Activated CD4-positive, alpha-beta T cell treated with anti-CD3 and anti-CD28 coated beads, Interleukin-2, Interleukin-6, amounts not matched to agents 100 ng/mL and 50 ng/mL, durations not matched to agents 16 hours and 8 hours (primary cell): ENCODE measurements around the gene GNAT2.

Experiments
- DNase-seq: peaks from one replicate; pipeline ENCODE4 v3.0.0-alpha.2; 2020

The GNAT2 gene

DNA sequence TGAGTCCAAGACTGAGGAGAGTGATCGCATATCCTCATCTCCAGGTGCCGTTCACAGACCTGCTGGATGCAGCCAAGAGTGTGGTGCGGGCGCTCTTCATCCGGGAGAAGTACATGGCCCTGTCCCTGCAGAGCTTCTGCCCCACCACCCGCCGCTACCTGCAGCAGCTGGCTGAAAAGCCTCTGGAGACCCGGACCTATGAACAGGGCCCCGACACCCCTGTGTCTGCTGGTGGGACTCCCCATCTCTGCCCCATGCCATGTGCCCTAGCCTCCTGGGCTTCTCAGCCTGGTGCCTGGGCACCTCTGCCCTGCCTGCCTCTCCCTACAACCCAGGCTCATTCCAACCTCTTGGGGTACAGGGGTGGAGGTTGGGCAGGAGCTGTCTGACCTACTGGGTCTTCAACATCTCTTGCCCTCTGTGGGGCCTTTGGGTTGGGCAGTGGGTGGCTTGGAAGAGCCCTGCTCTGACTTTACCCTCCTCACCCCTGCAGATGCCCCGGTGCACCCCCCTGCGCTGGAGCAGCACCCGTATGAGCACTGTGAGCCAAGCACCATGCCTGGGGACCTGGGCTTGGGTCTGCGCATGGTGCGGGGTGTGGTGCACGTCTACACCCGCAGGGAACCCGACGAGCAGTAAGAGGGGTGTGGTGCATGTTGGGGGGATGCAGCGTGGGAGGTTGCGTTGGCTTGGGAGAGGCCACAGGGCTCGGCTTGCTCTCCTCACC is 7.4 kb upstream of the GNAT2 start:
- DNase-seq, result no peak

DNA sequence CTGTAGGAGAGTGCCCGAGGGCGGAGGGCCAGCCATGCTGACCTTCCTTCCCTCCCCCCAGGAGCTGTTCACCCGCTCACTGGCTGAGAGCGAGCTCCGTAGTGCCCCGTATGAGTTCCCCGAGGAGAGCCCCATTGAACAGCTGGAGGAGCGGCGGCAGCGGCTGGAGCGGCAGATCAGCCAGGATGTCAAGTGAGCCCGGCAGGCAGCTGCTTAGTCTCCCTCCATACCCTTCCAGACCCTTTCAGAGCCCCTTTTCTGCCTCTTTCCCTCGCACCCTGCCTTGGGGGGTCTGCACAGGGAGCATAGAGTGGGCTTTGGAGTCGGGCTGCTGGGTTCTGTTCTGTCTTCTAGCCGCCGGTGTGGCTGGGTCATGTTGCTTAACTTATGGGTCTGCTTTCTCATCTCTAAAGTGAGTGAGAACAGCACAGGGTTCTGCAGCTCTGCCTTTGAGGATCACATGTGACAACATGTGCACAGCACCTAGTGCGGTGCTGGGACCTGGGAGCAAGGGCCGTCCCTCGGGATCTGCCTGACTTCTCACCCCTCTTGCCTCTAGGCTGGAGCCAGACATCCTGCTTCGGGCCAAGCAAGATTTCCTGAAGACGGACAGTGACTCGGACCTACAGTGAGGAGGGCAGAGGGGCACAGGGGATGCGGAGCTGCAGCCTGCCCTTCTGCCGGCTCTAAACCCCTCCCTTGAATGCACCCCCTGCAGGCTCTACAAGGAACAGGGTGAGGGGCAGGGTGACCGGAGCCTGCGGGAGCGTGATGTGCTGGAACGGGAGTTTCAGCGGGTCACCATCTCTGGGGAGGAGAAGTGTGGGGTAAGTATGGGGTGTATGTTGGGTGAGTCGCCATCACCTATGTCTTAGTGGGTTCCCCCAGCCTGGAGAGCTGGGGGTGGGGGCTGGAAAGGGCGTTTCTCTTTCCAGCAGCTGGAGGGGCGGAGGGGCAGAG is 6.5 kb upstream of the GNAT2 start:
- DNase-seq, result no peak

DNA sequence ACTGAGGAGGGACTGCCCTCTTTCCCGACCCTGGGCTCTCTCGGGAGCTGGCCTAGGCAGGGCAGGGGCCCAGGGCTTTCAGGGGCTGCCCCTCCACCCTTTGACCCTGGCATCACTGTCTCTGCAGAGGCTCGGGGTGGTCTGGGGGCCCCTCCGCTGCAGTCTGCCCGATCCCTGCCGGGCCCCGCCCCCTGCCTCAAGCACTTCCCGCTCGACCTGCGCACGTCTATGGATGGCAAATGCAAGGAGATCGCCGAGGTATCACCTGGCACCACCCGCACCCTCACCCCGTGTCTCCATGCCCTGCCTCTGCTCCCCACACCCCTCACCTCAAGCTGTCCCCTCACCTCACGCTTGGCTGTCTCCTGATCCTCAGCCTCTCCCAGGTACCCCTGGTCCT is 5.8 kb upstream of the GNAT2 start:
- no peak for DNase-seq

DNA sequence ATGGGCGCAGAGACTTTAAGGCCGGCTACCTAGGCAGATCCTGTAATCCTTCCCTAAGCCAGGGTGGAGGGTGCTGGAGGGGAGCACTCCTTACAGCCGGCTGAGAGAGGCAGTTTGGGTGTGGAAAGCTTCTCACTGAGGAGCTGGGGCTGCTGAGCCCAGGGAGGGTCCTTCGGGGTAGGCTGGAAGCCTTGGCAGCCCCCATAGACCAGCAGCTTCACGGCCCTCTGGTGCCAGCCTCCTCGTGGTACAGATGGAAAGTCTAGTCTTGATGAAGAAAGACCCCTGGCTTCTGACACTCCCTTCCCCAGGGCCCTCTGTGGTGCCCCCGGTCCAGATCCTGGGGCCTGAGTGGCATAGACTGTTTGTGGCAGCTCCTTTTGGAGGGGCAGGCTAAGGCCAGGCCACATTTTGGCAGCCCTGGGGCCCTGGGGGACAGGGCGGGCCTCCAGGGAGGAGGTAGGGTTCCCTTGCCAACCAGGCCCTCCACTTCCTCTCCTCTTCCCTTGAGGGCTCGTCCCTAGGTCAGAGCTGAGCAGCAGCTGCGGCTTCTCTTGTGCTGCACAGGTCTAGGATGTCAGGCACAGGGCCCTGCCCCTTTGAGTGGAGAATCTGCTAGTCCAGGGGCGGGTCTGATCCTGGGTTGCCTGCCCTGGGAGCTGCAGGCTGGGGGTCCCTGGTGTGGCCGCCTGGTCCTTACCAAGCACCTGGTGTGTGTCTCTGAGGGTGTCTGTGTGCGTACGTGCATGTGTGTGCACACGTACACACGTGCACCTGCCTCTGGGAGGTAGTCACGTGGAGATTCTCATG is 5.0 kb upstream of the GNAT2 start:
- no peak for DNase-seq

DNA sequence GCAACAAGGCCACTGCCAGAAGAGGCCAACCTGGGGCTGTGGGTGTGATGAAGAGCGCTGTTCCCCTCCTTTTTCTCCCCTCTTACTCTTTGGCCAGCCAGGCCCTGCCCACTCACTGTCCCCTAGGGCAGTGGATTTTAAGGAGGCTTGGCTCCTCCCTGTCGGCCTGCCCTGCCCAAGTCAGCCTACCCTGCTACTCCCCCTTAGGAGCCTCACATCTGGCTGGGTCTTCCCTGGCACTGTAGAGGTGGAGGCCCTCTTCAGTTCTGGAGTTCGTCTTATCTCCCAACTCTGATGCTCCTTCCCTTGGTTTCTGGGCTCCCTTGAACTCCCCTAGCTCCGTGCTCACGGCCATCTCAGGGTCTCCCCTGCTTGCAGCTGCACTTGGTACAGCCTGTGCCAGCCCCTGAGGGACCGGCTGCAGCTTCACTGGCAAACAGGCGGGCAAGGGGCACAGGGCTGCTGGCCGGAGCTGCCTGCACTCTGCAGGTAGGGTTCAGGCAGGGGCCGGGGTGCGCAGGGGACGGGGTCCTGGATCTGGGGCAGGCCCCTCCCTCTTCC is 4.3 kb upstream of the GNAT2 start:
- no peak for DNase-seq

DNA sequence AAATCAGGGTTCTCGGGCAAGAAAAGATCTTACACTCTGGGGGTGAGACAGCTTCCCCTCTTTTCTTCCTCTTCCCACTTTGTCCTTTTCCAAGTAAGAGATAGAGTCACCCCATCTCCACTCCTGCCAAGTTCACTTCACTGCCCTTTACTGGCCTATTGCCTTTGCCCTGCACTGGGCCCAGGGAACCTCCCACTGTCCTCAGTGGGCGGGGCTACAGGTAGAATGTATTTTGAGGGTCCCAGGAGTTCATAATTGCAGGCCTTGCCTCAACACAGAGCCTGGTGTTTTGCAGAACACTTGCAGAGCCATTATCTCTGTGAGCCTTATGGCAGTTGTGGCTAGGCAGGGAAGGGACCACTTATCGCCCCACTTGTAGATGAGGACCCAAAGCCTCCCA is 3.5 kb upstream of the GNAT2 start:
- DNase-seq, result no peak

DNA sequence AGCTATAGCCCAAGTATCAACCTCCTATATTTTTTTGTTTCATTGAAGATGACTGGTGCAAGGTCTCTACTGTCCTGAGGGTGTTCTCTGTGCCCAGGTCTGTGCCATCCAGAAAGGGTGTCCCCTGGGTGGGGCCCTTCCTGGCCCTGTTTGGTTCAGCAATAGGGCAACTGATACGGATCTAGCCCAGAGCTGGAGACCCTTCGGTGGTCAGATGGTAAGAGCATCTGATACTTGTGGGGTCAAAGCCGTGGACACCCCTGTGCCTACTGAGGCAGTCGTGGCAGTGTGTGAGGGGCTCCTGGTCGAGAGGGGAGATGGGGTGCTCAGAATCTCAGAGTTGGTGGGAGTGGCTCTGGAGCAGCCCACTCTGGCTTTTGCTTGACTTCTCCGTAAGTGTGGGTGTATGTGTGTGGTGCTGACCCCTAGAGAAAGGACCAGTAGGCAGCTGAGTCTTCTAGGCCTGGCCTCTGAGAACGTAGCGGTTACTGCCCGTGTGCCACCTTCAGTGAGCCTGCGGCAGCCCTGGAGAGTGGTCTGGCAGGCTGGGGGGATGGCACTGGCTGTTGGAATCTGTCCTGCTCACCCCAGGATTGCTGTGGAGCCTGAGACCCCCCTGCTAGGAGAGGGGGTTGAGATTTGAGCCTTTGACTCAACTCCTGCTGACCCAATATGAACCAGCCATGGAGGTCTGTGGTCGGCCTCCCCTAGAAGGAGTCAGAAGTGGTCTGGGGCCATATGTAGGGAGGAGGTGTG is 2.9 kb upstream of the GNAT2 start:
- DNase-seq, result no peak

DNA sequence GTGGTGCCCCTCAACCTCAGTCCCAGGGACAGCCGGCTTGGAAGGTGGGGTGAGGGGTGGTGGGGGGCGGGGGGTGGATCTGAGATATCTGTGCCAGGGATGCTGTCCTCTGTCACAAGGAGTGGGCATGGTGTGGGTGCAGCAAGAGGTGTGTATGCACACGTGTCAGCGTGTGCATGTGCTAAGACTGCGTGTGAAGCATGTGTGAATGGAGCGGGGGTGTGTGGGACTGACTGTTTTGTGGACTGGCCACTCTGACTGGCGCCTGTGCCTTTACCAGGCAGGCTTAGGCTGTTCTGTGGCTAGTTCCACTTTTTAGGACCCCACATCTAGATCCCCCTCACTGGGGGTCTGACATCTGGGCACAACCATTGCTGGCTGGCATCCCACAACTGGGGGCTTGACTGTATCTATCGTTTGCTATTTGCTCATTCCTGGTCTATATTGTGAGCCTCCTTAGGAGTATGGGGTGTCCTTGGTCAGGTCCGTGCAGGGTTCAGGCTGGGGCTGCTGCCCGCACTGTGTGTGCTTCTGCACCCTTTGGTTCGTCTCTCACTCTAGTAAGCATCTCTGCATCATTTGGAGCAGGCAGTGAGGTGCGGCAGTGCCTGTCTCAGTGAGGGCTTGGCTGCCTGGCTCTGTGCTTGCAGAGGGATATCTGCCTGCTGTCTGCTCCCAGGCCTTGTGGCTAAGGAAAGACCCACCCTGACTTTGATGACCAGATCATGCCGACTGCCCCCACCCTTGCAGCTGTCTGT is 2.1 kb upstream of the GNAT2 start:
- DNase-seq, result no peak

DNA sequence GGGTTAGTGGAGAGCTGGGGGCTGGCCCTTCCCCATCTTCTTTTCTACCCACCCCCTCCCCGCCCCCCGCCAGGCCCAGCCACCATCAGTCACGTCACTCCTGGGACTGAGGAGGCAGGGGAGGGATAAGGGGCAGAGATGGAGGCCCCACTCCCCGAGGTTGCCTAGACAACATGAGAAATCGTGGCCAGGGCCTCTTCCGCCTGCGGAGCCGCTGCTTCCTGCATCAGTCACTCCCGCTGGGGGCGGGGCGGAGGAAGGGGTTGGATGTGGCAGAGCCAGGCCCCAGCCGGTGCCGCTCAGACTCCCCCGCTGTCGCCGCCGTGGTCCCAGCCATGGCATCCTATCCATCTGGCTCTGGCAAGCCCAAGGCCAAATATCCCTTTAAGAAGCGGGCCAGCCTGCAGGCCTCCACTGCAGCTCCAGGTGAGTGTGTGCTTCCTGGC is 1.4 kb upstream of the GNAT2 start:
- peak; percentile 99 for DNase-seq

DNA sequence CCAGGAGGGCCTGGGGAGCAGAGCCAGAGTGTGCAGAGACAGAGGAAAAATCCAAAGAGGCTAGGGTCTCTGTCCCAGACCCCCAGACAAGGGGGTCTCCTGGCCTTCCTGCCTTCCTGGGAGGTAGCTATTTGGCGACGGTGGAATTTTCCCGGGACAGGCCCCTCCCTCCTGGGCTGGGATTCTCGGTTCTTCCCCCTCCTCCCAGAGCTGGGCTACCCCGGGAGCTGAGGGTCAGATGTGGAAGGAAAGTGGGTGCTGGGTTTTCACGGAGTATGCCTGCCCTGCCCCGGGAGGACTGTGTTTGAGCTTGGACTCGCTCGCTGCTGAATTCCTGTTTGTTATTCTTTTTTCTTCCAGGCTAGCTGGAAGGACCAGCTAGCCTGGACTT is 980 bp upstream of the GNAT2 start:
- DNase-seq, result no peak

DNA sequence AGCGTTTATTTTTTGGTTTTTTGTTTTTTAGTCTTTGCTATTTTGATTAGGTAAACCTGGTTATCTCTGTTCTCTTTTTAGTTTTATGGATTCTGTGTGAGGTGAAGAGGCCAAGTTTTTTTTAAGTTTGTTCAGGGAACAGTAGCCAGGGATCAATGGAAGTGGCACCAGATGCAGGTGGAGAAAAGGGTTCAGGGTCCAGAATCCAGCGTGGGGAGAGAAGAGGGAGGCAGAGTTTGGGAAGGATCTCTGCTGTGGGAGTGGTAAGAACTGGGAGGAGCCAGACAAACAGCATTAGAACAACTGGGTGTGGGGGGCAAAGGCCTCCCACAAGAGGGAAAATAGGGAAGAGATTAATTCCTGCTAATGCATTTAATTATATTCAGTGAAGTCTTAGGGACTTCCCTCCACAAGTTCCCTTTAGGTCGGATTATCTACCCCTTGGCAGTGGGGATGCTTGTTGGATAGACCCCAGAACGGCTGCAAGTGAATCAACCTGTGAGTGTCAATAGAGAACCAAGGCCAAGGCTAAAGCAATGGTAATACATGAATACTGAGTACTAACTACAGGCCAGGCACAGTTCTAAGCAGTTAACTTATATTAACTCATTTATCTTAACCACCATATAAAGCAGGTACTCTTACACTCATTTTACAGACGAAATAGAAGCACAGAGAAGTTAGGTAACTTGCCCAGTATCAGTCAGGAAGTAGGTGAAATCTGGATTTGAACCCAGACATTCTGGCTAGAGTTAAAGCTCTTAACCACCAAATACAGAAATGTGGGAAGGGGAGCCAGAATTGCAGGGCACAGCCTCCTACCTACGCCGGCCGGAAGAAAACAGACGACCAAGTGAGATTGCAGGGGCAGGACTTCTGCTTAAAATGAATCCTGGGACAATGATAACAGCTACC is 498 bp downstream of the GNAT2 start:
- no peak for DNase-seq

DNA sequence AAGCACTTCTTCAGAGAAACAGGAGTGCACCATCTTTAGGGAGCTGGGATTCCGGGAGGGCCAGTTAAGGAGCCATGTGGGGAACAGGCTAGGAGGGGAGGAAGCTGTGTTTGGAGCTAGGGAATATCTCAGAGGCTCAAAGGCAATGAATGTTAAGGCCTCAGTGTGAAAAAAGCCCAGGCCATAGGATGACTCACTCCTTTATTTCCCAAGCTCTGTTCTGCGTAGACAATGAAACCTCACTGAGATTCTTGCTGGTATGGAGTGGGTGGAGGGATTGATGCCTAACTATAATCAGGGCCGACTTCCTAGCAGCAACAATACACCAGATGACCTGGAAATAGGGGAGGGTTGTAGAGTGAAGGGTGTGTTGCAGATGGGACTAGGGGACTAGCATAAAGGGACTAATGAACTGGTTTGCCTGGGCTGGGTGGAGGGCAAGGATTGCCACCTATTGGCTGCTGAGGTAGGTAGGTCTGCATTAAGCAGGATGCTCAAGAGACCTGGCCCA is 2.1 kb downstream of the GNAT2 start:
- no peak for DNase-seq

DNA sequence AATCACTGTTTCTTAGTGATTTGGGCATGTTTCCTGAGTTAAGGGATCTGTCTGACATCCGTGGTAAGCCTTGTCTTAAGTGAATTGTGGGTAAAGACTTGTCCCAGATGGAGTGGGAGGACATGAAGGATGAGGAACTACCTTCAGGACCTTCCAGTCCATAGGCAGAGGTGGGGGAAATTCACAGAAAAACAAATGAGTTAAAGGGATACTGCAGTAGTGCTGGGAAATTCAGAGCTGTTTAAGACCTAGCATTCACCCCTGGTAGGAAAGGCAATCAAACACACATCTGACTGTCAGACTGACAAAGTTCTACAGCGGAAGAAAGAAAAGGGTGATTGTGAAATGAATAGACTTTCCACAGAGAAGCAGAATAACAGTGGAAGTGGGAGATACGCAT is 3.0 kb downstream of the GNAT2 start:
- no peak for DNase-seq

DNA sequence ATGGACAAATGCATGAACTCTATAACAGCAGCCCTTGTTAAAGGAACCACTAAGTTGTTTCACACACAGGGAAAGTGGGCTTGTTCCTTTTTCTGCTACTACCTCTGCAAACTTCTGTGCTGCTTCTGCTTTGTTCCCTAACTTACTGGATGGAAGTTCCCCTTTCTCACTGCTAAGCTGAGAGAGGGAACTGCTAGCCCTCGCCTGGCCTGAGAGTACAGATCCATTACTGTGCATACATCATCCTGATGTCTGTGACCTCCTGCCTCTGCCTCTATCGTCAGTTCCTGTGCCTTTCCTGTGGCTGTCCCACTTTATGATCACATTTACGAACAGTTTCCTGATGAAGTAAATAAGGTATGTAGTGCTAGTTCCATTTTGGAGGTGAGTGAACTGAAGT is 3.5 kb downstream of the GNAT2 start:
- DNase-seq, result no peak

DNA sequence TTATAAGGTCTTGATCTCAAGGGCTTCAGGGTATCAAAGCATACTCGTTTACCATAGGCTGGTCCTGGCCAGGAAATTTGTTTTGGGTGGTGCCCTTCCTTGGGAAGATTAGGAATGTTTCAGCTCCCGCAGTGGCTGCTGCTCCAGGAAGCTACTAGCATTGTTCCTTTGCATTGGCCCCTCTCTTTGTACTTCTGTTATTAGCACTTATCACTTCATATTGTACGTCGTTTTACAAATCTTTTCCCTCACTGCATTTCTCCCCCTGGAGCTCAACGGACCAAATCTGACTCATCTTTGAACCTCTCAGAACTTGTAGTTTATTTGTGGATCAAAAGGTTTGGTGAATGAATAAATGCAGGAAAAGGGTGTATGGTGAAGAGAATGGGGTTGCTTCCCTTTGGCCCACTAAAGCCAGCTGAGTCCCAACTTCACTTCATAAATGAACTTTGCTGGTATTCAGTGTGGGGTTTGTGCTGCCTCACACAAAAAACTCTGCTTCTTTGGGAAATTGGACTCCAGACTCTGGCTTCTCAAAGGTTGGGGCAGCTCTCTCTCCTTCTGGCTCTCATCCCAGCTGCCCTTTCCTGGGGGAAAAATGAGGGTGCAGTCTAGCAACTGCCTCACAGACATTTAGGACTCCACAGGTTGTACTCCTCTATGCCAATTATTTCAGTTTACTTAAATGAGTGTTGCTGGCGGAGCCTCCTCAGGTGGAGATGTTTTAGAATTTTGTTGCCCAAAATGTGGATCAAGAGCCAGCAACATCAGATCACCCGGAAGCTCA is 5.9 kb downstream of the GNAT2 start:
- DNase-seq, result no peak

DNA sequence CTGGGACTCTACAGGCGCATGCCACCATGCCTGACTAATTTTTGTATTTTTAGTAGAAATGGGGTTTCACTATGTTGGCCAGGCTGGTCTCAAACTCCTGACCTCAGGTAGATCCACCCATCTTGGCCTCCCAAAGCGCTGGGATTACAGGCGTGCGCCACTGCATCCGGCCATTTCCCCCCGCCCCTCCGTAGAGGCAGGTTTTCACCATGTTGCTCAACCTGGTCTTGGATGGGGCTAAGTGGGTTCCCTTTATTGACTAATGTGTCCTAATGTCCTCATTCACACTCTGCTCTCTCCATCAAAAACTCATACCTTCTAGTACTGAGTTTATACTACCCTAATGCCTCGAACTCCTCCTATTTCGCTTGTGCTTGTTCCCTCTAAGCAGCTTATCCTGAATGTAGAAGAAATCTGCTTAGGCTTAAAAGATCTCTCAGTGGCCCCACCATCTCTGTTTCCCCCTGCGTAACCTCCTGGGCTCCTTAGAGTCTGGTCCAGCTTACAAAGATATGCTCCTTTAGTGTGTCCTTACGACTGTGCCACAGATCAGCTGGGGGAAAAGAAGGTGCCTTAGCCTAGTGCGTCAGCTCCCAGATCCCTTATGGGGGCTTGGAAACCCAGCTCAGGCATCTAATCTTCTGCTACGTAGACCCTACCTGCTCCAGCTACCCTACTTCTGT is 8.0 kb downstream of the GNAT2 start:
- no peak for DNase-seq

DNA sequence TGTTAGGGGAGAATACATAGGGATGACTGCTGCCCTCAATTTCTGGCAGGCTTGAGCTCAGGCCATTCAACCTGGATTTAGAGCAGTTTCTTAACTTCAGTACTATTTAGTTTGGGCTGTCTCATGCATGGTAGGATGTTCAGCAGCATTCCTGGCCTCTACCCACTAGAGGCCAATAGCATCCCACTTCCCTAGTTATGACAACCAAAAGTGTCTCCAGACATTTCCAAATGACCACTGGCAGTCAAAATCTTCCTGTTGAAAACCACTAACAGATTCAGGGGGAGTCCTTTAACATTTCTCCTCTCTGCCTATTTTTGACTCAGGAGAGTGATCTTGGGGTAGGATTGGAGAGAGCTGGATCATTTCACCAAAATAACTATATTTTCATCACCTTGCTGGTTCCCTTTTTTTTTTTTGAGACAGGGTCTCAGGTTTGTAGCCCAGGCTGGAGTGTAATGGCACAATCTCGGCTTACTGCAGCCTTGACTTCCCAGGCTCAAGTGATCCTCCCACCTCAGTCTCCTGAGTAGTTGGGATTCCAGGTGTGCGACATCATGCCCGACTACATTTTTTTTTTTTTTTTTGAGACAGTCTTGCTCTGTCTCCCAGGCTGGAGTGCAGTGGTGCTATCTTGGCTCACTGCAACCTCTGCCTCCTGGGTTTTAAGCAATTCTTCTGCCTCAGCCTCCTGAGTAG is 8.7 kb downstream of the GNAT2 start:
- DNase-seq, result no peak

DNA sequence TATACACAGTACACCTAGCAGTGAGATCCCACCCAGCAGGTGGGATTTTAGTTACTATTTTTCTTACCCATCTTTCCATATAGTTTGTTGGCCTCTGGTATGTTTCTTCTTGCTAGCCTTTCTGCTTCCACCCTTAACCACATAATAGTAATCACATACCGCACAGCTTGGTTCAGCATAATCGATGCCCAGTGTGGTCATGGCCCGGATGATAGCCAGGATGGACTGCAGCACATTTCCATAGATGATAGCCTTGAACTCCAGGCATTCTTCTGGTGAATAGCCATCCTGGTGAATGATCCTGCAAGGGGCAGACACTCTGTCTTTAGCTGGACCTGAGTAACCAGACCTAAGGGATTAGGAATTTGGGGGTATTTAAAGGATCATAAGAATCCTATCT is 9.5 kb downstream of the GNAT2 start:
- DNase-seq, result no peak
